Adrenal gland (tissue), 12 donors: ENCODE measurements around the gene CFAP70. TPM values are rescaled to one million over a fixed set of nuclear protein-coding genes. Genes with fewer than 3 reads are reported as not detected.

Source experiments
- DNase-seq, 7 donors: peaks; one replicate each; pipeline ENCODE4 v3.0.0-alpha.2; 2019 to 2020
- H3K27ac ChIP-seq, 5 donors: fragments of 200-600 bp; sonication (generic) in 4 of 5; 1 replicate in 3 of 5; 2 replicates in 2 of 5; pipeline versions ENCODE4 v1.5.1 to v1.8.0; 2016 to 2020; ENCODE audit warnings: mild to moderate bottlenecking in 1 of 5
- H3K27me3 ChIP-seq: fragments of 200-600 bp; 2 replicates; pipeline ENCODE4 v1.8.0; 2021
- H3K36me3 ChIP-seq, 2 donors: fragments of 200-600 bp; replicated peaks in 1 of 2; 1 replicate in 1 of 2; 2 replicates in 1 of 2; pipeline versions ENCODE4 v1.5.1 to v1.8.0; 2018 to 2022
- H3K4me1 ChIP-seq, 2 donors: fragments of 200-600 bp; replicated peaks in 1 of 2; 1 replicate in 1 of 2; 2 replicates in 1 of 2; pipeline versions ENCODE4 v1.5.1 to v1.8.0; 2018 to 2021
- H3K4me3 ChIP-seq, 4 donors: fragments of 200-600 bp; sonication (generic) in 3 of 4; one replicate each; pipeline ENCODE4 v1.5.1; 2016 to 2018
- H3K9me3 ChIP-seq, 3 donors: fragments of 200-600 bp; sonication (generic) in 1 of 3; replicated peaks in 1 of 3; 1 replicate in 2 of 3; 2 replicates in 1 of 3; pipeline versions ENCODE4 v1.5.1 to v1.8.0; 2016 to 2021
- POLR2A ChIP-seq, 2 donors: fragments of 450-650 bp; IDR thresholded peaks; one replicate each; pipeline ENCODE4 v1.6.1; 2017; ENCODE audit warnings: antibody characterized with exemption in 2 of 2, mild to moderate bottlenecking in 2 of 2, moderate library complexity in 1 of 2
- WGBS, 4 donors: extraction: QIAGEN DNeasy Blood & Tissue Kit in 2 of 4; methylation state at CpG; one replicate each; pipeline versions ENCODE4 v1.1.5 to v1.1.7; 2013 to 2017; 5-methylcytosine and 5-hydroxymethylcytosine counted together
- intact Hi-C, 2 donors: fragments of 100-400 bp; cut with DNase I; formaldehyde crosslinking; loops; one replicate each; pipeline versions ENCODE4 v1.14.1 to v1.15.0; 2022 to 2023
- polyA plus RNA-seq, 3 donors: library from polyadenylated mRNA; stranded (reverse); fragments of 200-250 nt in 2 of 3; fragments of 350-450 nt in 1 of 3; fragmentation: Illumina TruSeq in 1 of 3; extraction: RNeasy Lipid Tissue Mini Kit (QIAGEN cat#74804) in 1 of 3; gene quantifications; one replicate each; pipeline ENCODE4 v1.2.3, GENCODE V29; 2013 to 2014
- total RNA-seq, 9 donors: library from RNA; depleted of rRNA in 4 of 9; stranded (reverse); fragments of >200 nt in 4 of 9; fragments of 120-200 nt in 1 of 9; fragmentation: NEBNext Ultra II Directional in 1 of 9; extraction: Animal tissue kit (Norgen Biotek cat#: 25700) in 1 of 9; gene quantifications; one replicate each; pipeline versions ENCODE4 v1.1.0 to v1.2.4, GENCODE V29; 2013 to 2023
- TF ChIP-seq, protein P1 (sequence below), 6 experiments: fragments of 450-650 bp in 4 of 6; fragments of 200-600 bp in 2 of 6; sonication (generic) in 1 of 6; IDR thresholded peaks; 1 replicate in 5 of 6; 2 replicates in 1 of 6; pipeline versions ENCODE4 v1.5.1 to v1.8.0; 2016 to 2021; ENCODE audit warnings: antibody characterized with exemption in 6 of 6, mild to moderate bottlenecking in 2 of 6, moderate library complexity in 1 of 6
- donor health status: healthy with polysubstance abuse.
- donor health status: Bipolar disorder and iron deficiency.
- donor health status: DM: yes; HTN: yes; CAD: no.
- donor health status: DM: no; HTN: no; CAD: no.
- donor health status: DM: no; HTN: no; CAD: no.
- donor health status: DM: yes; HTN: yes; CAD: no.

Gene CFAP70
- total and polyA plus RNA-seq, 12 donors = 1.6 to 43.6 (median 6.7) TPM

DNA sequence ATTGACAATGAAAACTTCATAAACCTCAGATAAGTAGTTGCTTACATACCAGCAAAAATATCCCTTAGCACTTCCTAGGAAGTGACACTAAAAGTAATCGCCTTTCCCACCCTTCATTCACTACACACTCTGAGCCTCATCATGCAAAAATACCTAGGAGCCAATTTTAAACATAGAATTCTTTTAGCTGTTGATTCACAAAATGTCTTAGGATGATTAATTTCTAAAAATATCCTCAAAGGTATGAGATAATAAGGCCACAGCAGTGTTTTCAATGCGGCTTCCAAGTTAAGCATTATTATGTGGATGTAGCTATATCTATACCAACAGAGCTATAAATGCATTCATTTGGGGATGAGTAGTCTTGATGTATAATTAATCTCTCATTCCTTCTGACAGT lies 124.8 kb downstream of the CFAP70 start:
- H3K4me1 ChIP-seq = no peaks in the 10 kb centered on the region
- TF ChIP-seq POLR2A (IDR thresholded peaks at IDR 0.05) = no peak
- TF ChIP-seq, protein P1, sequence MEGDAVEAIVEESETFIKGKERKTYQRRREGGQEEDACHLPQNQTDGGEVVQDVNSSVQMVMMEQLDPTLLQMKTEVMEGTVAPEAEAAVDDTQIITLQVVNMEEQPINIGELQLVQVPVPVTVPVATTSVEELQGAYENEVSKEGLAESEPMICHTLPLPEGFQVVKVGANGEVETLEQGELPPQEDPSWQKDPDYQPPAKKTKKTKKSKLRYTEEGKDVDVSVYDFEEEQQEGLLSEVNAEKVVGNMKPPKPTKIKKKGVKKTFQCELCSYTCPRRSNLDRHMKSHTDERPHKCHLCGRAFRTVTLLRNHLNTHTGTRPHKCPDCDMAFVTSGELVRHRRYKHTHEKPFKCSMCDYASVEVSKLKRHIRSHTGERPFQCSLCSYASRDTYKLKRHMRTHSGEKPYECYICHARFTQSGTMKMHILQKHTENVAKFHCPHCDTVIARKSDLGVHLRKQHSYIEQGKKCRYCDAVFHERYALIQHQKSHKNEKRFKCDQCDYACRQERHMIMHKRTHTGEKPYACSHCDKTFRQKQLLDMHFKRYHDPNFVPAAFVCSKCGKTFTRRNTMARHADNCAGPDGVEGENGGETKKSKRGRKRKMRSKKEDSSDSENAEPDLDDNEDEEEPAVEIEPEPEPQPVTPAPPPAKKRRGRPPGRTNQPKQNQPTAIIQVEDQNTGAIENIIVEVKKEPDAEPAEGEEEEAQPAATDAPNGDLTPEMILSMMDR (IDR thresholded peaks at IDR 0.05) = no peak
- peaks cover 0 to 16% of the 10 kb centered on the region in 2 donors for H3K36me3 ChIP-seq
- 81 to 96% (median 88%) methylated on average over 2 of the region's 2 CpGs for WGBS, 4 donors
- no peaks in the 10 kb centered on the region for H3K27me3 ChIP-seq
- H3K4me3 ChIP-seq = no peak overlapping the region
- H3K27ac ChIP-seq = no peak overlapping the region
- no peak for DNase-seq
- intact Hi-C loops = no loop called here
- H3K9me3 ChIP-seq = no peaks in the 10 kb centered on the region

DNA sequence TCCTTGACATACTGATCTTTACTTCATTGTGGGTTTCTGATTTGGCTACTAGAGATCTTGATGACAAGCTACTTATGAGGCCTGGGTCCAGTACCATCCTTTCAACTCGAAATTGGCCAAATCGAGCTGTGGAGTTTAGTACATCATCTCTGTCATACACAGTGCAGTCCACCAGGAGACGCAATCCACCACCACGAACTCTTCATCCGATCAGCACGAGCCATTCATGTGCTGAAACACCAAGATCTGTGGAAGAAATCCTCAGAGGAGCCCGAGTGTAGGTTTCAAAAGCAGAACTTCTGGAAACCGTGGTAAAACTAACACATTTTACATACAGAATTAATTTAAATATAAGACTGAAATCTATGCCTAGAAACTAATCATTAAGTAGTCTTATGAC lies 125.8 kb downstream of the CFAP70 start:
- WGBS, 4 donors = 88 to 93% (median 90%) methylated on average over 8 of the region's 8 CpGs
- TF ChIP-seq POLR2A (IDR thresholded peaks at IDR 0.05) = no peak
- TF ChIP-seq, protein P1 (IDR thresholded peaks at IDR 0.05) = no peak
- no peak for DNase-seq
- no peaks in the 10 kb centered on the region for H3K4me1 ChIP-seq
- H3K27ac ChIP-seq = no peak overlapping the region
- no peaks in the 10 kb centered on the region for H3K27me3 ChIP-seq
- intact Hi-C loops = no loop called here
- H3K4me3 ChIP-seq = no peak overlapping the region
- H3K36me3 ChIP-seq = peaks cover 0 to 16% of the 10 kb centered on the region in 2 donors
- H3K9me3 ChIP-seq = no peaks in the 10 kb centered on the region

DNA sequence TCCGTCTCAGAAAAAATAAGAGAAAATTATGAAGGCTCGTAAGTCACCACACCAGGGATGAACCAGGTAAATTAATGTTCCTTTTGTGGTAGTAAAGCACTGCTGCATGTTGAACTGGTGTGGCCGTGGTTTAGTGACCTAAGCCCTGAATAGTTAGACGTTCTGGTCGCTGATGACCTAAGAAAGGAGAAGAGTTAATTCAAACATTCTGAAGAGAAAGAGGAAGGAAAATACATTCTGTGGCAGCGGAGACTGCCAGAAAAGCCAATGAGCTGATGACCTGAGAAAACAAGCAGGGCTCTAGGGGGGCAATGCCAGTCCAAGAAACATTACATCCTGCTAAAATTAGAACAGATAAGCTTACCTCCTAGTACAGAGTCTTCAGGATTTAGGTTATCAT lies 129.1 kb downstream of the CFAP70 start:
- WGBS, 4 donors = 71 to 81% (median 78%) methylated on average over 6 of the region's 6 CpGs
- Histone ChIP-seq H3K27ac (no peak overlapping the region), H3K4me1 (no peaks in the 10 kb centered on the region), H3K4me3 (no peak overlapping the region), H3K27me3 (no peaks in the 10 kb centered on the region), H3K36me3 (peaks cover 0 to 3% of the 10 kb centered on the region in 2 donors), H3K9me3 (no peaks in the 10 kb centered on the region)
- DNase-seq = no peak
- TF ChIP-seq, protein P1 (IDR thresholded peaks at IDR 0.05) = no peak
- TF ChIP-seq POLR2A (IDR thresholded peaks at IDR 0.05) = no peak
- intact Hi-C loops = no loop called here

DNA sequence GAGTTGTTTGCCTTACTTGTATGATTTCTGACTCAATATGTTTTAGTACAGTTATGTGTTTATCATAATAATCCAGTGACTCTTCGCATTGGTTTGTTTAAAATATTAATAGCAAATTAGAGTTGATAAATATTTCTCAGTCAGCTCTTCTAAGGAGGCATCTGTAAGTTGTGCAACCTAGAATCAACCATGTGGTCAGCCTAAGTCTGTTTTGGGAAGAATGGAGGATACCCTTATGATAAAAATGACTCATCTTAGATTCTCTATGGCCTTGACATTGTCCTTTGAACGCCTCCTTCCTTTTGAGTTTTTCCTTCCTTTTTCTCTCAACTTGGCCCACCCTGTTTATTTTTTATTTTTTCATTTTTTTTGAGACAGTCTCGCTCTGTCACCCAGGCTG lies 130.4 kb downstream of the CFAP70 start:
- intact Hi-C loops = no loop called here
- H3K4me3 ChIP-seq = no peak overlapping the region
- H3K9me3 ChIP-seq = no peaks in the 10 kb centered on the region
- 63 to 74% (median 70%) methylated on average over 3 of the region's 3 CpGs for WGBS, 4 donors
- DNase-seq = no peak
- no peaks in the 10 kb centered on the region for H3K27me3 ChIP-seq
- H3K27ac ChIP-seq = peak overlapping the region in 1 of 5 donors; percentile 5
- no peak for TF ChIP-seq POLR2A (IDR thresholded peaks at IDR 0.05)
- TF ChIP-seq, protein P1 (IDR thresholded peaks at IDR 0.05) = no peak
- no peaks in the 10 kb centered on the region for H3K4me1 ChIP-seq
- H3K36me3 ChIP-seq = no peaks in the 10 kb centered on the region
